Brain microvascular endothelial cell (primary cell): ENCODE measurements around the gene ZNF638.

Experiments
- DNase-seq: peaks from one replicate; pipeline ENCODE4 v3.0.0-alpha.2; 2020
- H3K27ac ChIP-seq: fragments of 250-450 bp; sonication (Bioruptor Pico); 2 replicates; pipeline ENCODE4 v1.5.1; 2020; ENCODE audit warnings: mild to moderate bottlenecking, moderate library complexity
- H3K27me3 ChIP-seq: fragments of 250-450 bp; sonication (Bioruptor Pico); replicated peaks from 2 replicates; pipeline ENCODE4 v1.5.1; 2020; ENCODE audit warnings: mild to moderate bottlenecking
- H3K36me3 ChIP-seq: fragments of 250-450 bp; sonication (Bioruptor Pico); replicated peaks from 2 replicates; pipeline ENCODE4 v1.5.1; 2020; ENCODE audit warnings: mild to moderate bottlenecking
- H3K4me3 ChIP-seq: 2 replicates; pipeline ENCODE4 v1.5.1; 2011; ENCODE audit warnings: low read depth, mild to moderate bottlenecking, control low read depth, low read length, moderate library complexity
- in situ Hi-C: cut with HindIII; loops from 2 replicates; pipeline ENCODE4 v1.10.0; 2017; ENCODE audit warnings: low sequenced_read_pairs, low pct_ligation_motif_present
- TF ChIP-seq, protein P1 (sequence below): IDR thresholded peaks from 2 replicates; pipeline ENCODE4 v1.5.1; 2011; ENCODE audit warnings: low read depth, mild to moderate bottlenecking, moderate library complexity, low read length, control low read depth, inconsistent platforms; ENCODE audit errors: missing control alignments

ZNF638 gene

DNA sequence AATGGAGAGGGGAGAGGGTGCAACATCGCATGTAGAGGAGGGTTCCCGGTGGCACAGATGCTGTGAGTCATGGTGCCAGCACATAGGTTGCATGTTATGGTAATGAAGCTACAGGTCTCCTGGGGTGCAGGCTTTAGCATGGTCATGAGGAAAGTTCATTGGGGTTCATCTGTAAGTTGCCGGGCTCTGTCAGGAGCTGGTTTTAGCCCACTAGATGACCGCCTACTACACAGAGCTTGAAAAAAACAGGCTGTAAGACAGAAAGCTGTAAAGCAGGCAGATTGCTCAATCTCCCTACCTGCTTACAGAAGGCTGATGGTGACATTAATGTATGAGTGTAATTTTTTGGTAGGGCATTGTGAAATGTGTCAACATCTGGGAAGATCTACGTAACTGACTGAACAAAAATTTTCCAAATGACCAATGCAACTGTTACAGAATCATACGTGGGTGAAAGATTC, 145.7 kb downstream of the ZNF638 start:
- Histone ChIP-seq H3K27me3 (no peaks in the 10 kb centered on the region), H3K36me3 (no peaks in the 10 kb centered on the region), H3K27ac (no peak overlapping the region), H3K4me3 (no peak overlapping the region)
- in situ Hi-C loops, result no loop called here
- TF ChIP-seq, protein P1, sequence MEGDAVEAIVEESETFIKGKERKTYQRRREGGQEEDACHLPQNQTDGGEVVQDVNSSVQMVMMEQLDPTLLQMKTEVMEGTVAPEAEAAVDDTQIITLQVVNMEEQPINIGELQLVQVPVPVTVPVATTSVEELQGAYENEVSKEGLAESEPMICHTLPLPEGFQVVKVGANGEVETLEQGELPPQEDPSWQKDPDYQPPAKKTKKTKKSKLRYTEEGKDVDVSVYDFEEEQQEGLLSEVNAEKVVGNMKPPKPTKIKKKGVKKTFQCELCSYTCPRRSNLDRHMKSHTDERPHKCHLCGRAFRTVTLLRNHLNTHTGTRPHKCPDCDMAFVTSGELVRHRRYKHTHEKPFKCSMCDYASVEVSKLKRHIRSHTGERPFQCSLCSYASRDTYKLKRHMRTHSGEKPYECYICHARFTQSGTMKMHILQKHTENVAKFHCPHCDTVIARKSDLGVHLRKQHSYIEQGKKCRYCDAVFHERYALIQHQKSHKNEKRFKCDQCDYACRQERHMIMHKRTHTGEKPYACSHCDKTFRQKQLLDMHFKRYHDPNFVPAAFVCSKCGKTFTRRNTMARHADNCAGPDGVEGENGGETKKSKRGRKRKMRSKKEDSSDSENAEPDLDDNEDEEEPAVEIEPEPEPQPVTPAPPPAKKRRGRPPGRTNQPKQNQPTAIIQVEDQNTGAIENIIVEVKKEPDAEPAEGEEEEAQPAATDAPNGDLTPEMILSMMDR, result no peak
- DNase-seq, result no peak

DNA sequence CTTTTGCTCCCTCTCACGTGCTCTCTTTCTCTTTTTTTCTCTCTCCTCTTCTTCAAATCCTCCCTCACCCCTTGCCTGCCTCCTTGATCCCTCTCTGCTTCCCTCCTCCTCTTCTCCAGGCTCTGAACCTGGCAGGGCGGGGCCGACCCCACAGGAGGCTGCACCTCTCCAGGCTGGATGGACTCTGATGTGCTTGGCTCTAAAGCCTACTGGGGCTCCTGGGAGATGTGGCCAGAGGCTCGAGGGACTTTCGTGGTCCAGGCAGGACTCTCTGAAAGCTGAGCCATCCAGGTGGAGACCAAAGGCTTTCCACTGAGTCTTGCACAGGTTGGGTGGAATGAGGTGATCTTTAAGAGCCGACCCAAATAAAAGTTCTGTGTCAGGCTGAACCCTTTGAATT, 147.2 kb downstream of the ZNF638 start:
- no peak for DNase-seq
- no peak overlapping the region for H3K27ac ChIP-seq
- H3K36me3 ChIP-seq, result peaks cover 2% of the 10 kb centered on the region
- no peaks in the 10 kb centered on the region for H3K27me3 ChIP-seq
- in situ Hi-C loops, result no loop called here
- TF ChIP-seq, protein P1, result no peak
- H3K4me3 ChIP-seq, result no peak overlapping the region

DNA sequence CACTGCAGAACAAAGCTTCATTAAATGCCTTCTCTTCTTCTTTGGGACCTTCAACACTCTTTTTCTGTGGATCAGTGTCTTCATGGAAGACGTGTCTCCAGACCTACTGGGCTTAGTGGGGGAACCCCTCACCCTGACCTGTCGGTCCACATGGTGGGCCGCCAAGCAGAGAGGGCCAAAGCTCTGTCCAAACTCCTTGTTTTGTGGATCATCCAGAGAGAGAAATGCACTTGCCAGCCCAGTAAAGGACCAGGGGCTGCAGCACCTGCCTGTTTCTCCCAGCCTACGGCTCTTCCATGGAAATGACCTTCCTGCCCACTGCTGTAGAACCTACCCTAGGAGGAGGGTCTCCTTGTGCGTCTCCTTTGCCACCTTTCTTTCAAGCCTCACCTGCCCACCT, 147.7 kb downstream of the ZNF638 start:
- Histone ChIP-seq H3K27ac (no peak overlapping the region), H3K4me3 (no peak overlapping the region), H3K36me3 (peaks cover 2% of the 10 kb centered on the region), H3K27me3 (no peaks in the 10 kb centered on the region)
- in situ Hi-C loops, result no loop called here
- TF ChIP-seq, protein P1, result no peak
- DNase-seq, result no peak

DNA sequence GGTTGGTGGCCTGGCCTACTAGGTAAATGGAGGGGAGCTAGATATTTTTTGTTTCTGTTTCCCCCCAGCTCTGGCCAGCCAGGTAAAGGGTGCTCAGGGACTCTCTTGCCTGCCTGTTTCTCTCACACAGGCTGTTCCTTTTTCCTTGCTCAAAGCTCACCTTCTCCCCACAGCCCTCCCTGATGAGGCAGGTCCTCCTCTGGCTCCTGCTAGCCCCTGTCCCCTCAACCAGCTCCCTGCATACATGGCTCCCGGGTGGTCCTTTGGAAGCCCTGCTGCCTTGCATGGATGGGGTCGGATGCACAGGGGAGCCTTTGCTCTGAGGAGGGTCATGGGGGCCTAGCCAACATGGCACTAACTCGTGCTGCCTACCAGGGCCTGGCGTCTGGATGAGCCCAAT, 149.5 kb downstream of the ZNF638 start:
- TF ChIP-seq, protein P1, result no peak
- H3K36me3 ChIP-seq, result peaks cover 2% of the 10 kb centered on the region
- no peak overlapping the region for H3K27ac ChIP-seq
- DNase-seq, result no peak
- H3K27me3 ChIP-seq, result no peaks in the 10 kb centered on the region
- no peak overlapping the region for H3K4me3 ChIP-seq
- in situ Hi-C loops, result no loop called here

DNA sequence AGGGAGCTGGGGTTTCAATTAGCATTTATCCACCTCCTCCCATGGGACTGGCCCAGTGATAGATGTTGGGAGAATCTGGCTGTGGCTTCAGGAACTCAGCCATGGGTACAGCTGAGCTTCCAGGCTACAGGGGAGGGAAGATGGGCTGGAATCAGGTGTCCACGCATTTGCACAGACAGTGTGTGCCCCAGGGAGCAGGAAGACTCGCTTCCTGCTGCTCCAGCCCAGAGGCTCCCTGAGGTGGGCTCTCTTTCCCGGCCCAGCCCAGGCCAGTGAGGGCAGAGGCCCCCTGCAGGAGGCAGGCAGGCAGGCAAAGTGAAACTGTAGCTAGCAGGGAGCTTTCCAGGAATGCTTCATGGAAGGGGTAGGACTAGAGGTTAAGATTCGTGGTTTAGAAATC, 150.5 kb downstream of the ZNF638 start:
- Histone ChIP-seq H3K36me3 (peaks cover 2% of the 10 kb centered on the region), H3K27me3 (no peaks in the 10 kb centered on the region), H3K27ac (no peak overlapping the region), H3K4me3 (no peak overlapping the region)
- DNase-seq, result no peak
- in situ Hi-C loops, result no loop called here
- TF ChIP-seq, protein P1, result peak; percentile 55

DNA sequence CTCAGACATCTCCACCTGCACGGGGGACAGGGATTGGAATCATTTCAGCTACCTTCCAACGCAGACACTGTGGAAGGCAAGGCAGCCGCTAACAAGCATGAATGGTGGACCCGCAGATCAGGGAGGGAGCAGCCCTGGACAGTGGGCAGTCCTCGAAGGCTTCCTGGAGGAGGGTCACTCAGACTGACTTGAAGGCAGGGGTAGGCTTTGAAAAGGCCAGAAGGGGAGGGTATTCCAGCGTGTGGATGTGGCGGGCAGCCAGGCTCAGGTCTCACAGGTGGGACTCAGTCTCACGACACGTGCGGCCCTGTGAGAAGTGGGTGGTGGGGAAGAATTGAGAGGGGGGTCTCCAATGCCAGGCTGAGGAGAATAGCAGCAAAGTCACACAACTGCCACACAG, 151.7 kb downstream of the ZNF638 start:
- H3K27me3 ChIP-seq, result no peaks in the 10 kb centered on the region
- in situ Hi-C loops, result no loop called here
- TF ChIP-seq, protein P1, result no peak
- no peak overlapping the region for H3K27ac ChIP-seq
- peaks cover 2% of the 10 kb centered on the region for H3K36me3 ChIP-seq
- no peak overlapping the region for H3K4me3 ChIP-seq
- no peak for DNase-seq
